Lung (tissue), 12 donors: ENCODE results near the gene PRDM16. TPM values are rescaled to one million over a fixed set of nuclear protein-coding genes. Genes with fewer than 3 reads are reported as not detected.

Experiments
- ATAC-seq: fragments of 200-7000 bp; cut with Tn5 transposase; one replicate; pipeline ENCODE4 v1.9.1; 2020; ENCODE audit warnings: moderate number of reproducible peaks; ENCODE audit not compliant: insufficient read depth, low FRiP score
- DNase-seq, 3 donors: peaks; one replicate each; pipeline ENCODE4 v3.0.0-alpha.2; 2013 to 2017
- H3K27ac ChIP-seq, 2 donors: one replicate each; pipeline ENCODE4 v1.5.1; 2013; ENCODE audit warnings: mild to moderate bottlenecking in 2 of 2, moderate library complexity in 2 of 2, control low read depth in 1 of 2, inconsistent platforms in 1 of 2, low read depth in 1 of 2, low read length in 1 of 2
- H3K27me3 ChIP-seq, 3 donors: one replicate each; pipeline ENCODE4 v1.5.1; 2013; ENCODE audit warnings: low read length in 2 of 3; ENCODE audit not compliant: control insufficient read depth in 3 of 3, insufficient read depth in 3 of 3
- H3K36me3 ChIP-seq, 4 donors: one replicate each; pipeline ENCODE4 v1.5.1; 2013; ENCODE audit warnings: low read length in 4 of 4, mild to moderate bottlenecking in 1 of 4, moderate library complexity in 1 of 4; ENCODE audit not compliant: control insufficient read depth in 4 of 4, insufficient read depth in 4 of 4
- H3K4me1 ChIP-seq, 5 donors: one replicate each; pipeline ENCODE4 v1.5.1; 2013; ENCODE audit warnings: low read length in 5 of 5, mild to moderate bottlenecking in 2 of 5, moderate library complexity in 1 of 5; ENCODE audit not compliant: control insufficient read depth in 5 of 5, insufficient read depth in 5 of 5
- H3K4me3 ChIP-seq: one replicate; pipeline ENCODE4 v1.5.1; 2013; ENCODE audit warnings: mild to moderate bottlenecking, control low read depth, moderate library complexity
- H3K9ac ChIP-seq, 2 donors: one replicate each; pipeline ENCODE4 v1.5.1; 2013; ENCODE audit warnings: low read length in 2 of 2, control low read depth in 1 of 2; ENCODE audit not compliant: insufficient read depth in 1 of 2
- H3K9me3 ChIP-seq, 4 donors: one replicate each; pipeline ENCODE4 v1.5.1; 2013; ENCODE audit warnings: low read length in 3 of 4, mild to moderate bottlenecking in 1 of 4, moderate library complexity in 1 of 4; ENCODE audit not compliant: control insufficient read depth in 4 of 4, insufficient read depth in 3 of 4
- CTCF ChIP-seq: IDR thresholded peaks from 2 replicates; pipeline ENCODE4 v1.5.1; 2012; ENCODE audit warnings: mild to moderate bottlenecking; ENCODE audit errors: control extremely low read depth, extremely low read depth
- WGBS, 2 donors: extraction: QIAGEN DNeasy Blood & Tissue Kit; methylation state at CpG; one replicate each; pipeline ENCODE4 v1.1.7; 2013; 5-methylcytosine and 5-hydroxymethylcytosine counted together
- polyA plus RNA-seq, 2 donors: library from polyadenylated mRNA; stranded (reverse); fragments of 200-250 nt; gene quantifications; one replicate each; pipeline ENCODE4 v1.2.1, GENCODE V29; 2013
- total RNA-seq, 2 donors: library from RNA; depleted of rRNA in 1 of 2; stranded (reverse); fragments of >200 nt in 1 of 2; gene quantifications; one replicate each; pipeline ENCODE4 v1.2.1, GENCODE V29; 2014 to 2021
- donor health status: control.
- donor health status: control.
- donor health status: Bipolar disorder and iron deficiency.
- donor health status: healthy.
- donor health status: DM: yes; HTN: yes; CAD: no.

Gene PRDM16
- total and polyA plus RNA-seq, 4 donors = 2.4 to 36.5 (median 13.1) TPM

- H3K27me3 ChIP-seq = peaks cover 0 to 6% (median 0%) of the 10 kb centered on the region in 3 donors
- H3K27ac ChIP-seq = no peak overlapping the region
- DNase-seq = no peak
- H3K4me1 ChIP-seq = peaks cover 0 to 7% (median 0%) of the 10 kb centered on the region in 5 donors
- no peak overlapping the region for H3K4me3 ChIP-seq
- ATAC-seq = no peak
- no peak for TF ChIP-seq CTCF
- no peaks in the 10 kb centered on the region for H3K9me3 ChIP-seq
- H3K9ac ChIP-seq = no peak overlapping the region
- WGBS, 2 donors = 87 to 90% methylated on average over 15 of the region's 15 CpGs
- no peaks in the 10 kb centered on the region for H3K36me3 ChIP-seq
Observed at GRCh38 chr1:3277011-3277471, 208.0 kb downstream of the PRDM16 start.

GRCh38 chr1:3277623-3278022 lies 208.6 kb downstream of the PRDM16 start:
- WGBS, 2 donors = 89 to 92% methylated on average over 19 of the region's 19 CpGs
- no peaks in the 10 kb centered on the region for H3K36me3 ChIP-seq
- no peak for DNase-seq

GRCh38 chr1:3278416-3279181 lies 209.6 kb downstream of the PRDM16 start:
- Histone ChIP-seq H3K27ac (no peak overlapping the region), H3K9me3 (no peaks in the 10 kb centered on the region), H3K4me3 (no peak overlapping the region), H3K4me1 (peaks cover 0 to 7% (median 0%) of the 10 kb centered on the region in 5 donors), H3K9ac (no peak overlapping the region), H3K27me3 (peaks cover 0 to 16% (median 4%) of the 10 kb centered on the region in 3 donors), H3K36me3 (no peaks in the 10 kb centered on the region)
- TF ChIP-seq CTCF = no peak
- 92% methylated on average over 36 to 37 of the region's 37 CpGs for WGBS, 2 donors
- ATAC-seq (no peak), DNase-seq (no peak)

More at GRCh38 chr1:3277623-3278022, 208.6 kb downstream of the PRDM16 start:
- no peak for TF ChIP-seq CTCF
- no peak overlapping the region for H3K27ac ChIP-seq
- no peak overlapping the region for H3K9ac ChIP-seq
- peaks cover 0 to 7% (median 0%) of the 10 kb centered on the region in 5 donors for H3K4me1 ChIP-seq
- H3K27me3 ChIP-seq = peaks cover 0 to 7% (median 0%) of the 10 kb centered on the region in 3 donors
- no peaks in the 10 kb centered on the region for H3K9me3 ChIP-seq
- ATAC-seq = no peak
- H3K4me3 ChIP-seq = no peak overlapping the region

- 88 to 94% methylated on average over 19 of the region's 19 CpGs for WGBS, 2 donors
- Histone ChIP-seq H3K9ac (no peak overlapping the region), H3K9me3 (no peaks in the 10 kb centered on the region), H3K27ac (no peak overlapping the region), H3K36me3 (no peaks in the 10 kb centered on the region), H3K4me3 (no peak overlapping the region), H3K4me1 (peaks cover 0 to 7% (median 0%) of the 10 kb centered on the region in 5 donors), H3K27me3 (peaks cover 0 to 19% (median 5%) of the 10 kb centered on the region in 3 donors)
- no peak for TF ChIP-seq CTCF
- ATAC-seq (no peak), DNase-seq (no peak)
Observed at GRCh38 chr1:3279182-3279470, 210.1 kb downstream of the PRDM16 start.
